HEK293T (cell line): ENCODE measurements around the gene SLC8A3.

Experiments
- ARNT ChIP-seq: fragments of 450-650 bp; IDR thresholded peaks from 2 replicates; pipeline ENCODE4 v1.6.1; 2017; ENCODE audit warnings: mild to moderate bottlenecking
- BHLHE40 ChIP-seq: fragments of 450-650 bp; IDR thresholded peaks from 2 replicates; pipeline ENCODE4 v1.6.1; 2016; ENCODE audit warnings: mild to moderate bottlenecking, moderate library complexity, borderline replicate concordance
- ELF4 ChIP-seq: fragments of 450-650 bp; IDR thresholded peaks from 2 replicates; pipeline ENCODE4 v1.6.1; 2017; ENCODE audit warnings: antibody characterized with exemption
- FOXK2 ChIP-seq: fragments of 450-650 bp; IDR thresholded peaks from 2 replicates; pipeline ENCODE4 v1.6.1; 2016; ENCODE audit warnings: mild to moderate bottlenecking
- FOXM1 ChIP-seq: fragments of 450-650 bp; IDR thresholded peaks from 2 replicates; pipeline ENCODE4 v1.6.1; 2017; ENCODE audit warnings: mild to moderate bottlenecking, borderline replicate concordance
- HDGF ChIP-seq: fragments of 450-650 bp; IDR thresholded peaks from 2 replicates; pipeline ENCODE4 v1.6.1; 2017; ENCODE audit warnings: antibody characterized with exemption, borderline replicate concordance
- L3MBTL2 ChIP-seq: fragments of 450-650 bp; conservative IDR thresholded peaks from 2 replicates; pipeline ENCODE4 v1.6.1; 2016; ENCODE audit warnings: mild to moderate bottlenecking
- LEF1 ChIP-seq: fragments of 450-650 bp; IDR thresholded peaks from 2 replicates; pipeline ENCODE4 v1.6.1; 2017; ENCODE audit warnings: mild to moderate bottlenecking, borderline replicate concordance
- NFRKB ChIP-seq: fragments of 450-650 bp; IDR thresholded peaks from 2 replicates; pipeline ENCODE4 v1.6.1; 2016; ENCODE audit warnings: mild to moderate bottlenecking, moderate library complexity
- PKNOX1 ChIP-seq: fragments of 450-650 bp; IDR thresholded peaks from 2 replicates; pipeline ENCODE4 v1.6.1; 2016
- SP1 ChIP-seq: fragments of 450-650 bp; IDR thresholded peaks from 2 replicates; pipeline ENCODE4 v1.6.1; 2017
- SUZ12 ChIP-seq: fragments of 450-650 bp; IDR thresholded peaks from 2 replicates; pipeline ENCODE4 v1.6.1; 2016; ENCODE audit warnings: mild to moderate bottlenecking
- TARDBP ChIP-seq: fragments of 450-650 bp; IDR thresholded peaks from 2 replicates; pipeline ENCODE4 v1.6.1; 2016
- ZNF384 ChIP-seq: fragments of 450-650 bp; IDR thresholded peaks from 2 replicates; pipeline ENCODE4 v1.6.1; 2016

- TF ChIP-seq SP1 (no peak), SUZ12 (no peak), HDGF (no peak), LEF1 (no peak), NFRKB (no peak), ELF4 (no peak), ARNT (no peak), FOXK2 (no peak), L3MBTL2 (no peak), TARDBP (no peak), FOXM1 (no peak), BHLHE40 (no peak), ZNF384 (no peak), PKNOX1 (no peak)
These were observed 91.9 kb downstream of the SLC8A3 start for GRCh38 chr14:70096866-70097265.
